ENCODE data around the gene OAS1.

DNA sequence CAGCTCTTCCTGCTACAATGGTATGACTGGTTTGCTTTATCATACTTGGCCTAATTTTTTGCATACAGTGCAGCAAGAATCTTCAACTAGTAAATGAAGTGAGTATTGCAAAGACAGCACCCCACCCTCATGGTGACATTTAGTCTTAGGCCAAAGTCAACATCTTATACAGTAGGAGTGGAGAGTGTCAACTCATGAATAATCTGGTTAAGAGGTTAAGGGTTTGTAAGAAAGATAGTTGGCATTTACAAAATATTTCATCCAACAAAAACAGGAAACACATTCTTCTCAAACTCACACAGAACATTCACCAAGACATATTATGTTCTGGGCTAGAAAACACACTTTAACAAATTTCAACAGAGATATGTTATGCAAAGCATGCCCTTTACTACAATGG lies 2.2 kb upstream of the OAS1 start:
- TF ChIP-seq, protein P1, sequence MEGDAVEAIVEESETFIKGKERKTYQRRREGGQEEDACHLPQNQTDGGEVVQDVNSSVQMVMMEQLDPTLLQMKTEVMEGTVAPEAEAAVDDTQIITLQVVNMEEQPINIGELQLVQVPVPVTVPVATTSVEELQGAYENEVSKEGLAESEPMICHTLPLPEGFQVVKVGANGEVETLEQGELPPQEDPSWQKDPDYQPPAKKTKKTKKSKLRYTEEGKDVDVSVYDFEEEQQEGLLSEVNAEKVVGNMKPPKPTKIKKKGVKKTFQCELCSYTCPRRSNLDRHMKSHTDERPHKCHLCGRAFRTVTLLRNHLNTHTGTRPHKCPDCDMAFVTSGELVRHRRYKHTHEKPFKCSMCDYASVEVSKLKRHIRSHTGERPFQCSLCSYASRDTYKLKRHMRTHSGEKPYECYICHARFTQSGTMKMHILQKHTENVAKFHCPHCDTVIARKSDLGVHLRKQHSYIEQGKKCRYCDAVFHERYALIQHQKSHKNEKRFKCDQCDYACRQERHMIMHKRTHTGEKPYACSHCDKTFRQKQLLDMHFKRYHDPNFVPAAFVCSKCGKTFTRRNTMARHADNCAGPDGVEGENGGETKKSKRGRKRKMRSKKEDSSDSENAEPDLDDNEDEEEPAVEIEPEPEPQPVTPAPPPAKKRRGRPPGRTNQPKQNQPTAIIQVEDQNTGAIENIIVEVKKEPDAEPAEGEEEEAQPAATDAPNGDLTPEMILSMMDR (IDR thresholded peaks at IDR 0.05; ENCODE audit: insufficient read depth, low read depth, low read length) = no peak
- no peak for TF ChIP-seq EZH2 (IDR thresholded peaks at IDR 0.05; ENCODE audit: insufficient read depth, low read length)
